Memory B cell (primary cell): ENCODE measurements around the gene IL17RD.
"Not testable (repeated sequence)": the region's sequence is repeated elsewhere in the genome, so short reads cannot be mapped to it uniquely, and the experiment has no call there.

Experiments used
- ATAC-seq: fragments of 150-1000 bp; cut with Tn5 transposase; 2 replicates; pipeline ENCODE4 v1.10.0; 2021; ENCODE audit warnings: low read depth, mild to moderate bottlenecking, moderate library complexity
- DNase-seq, 2 donors: peaks; one replicate each; pipeline ENCODE4 v3.0.0; 2022; ENCODE audit warnings: low spot score in 2 of 2
- H3K27ac Mint-ChIP-seq: one replicate; pipeline ENCODE4 v1.8.0; 2022; ENCODE audit warnings: mild to moderate bottlenecking, moderate library complexity, mixed read lengths
- H3K27me3 Mint-ChIP-seq: one replicate; pipeline ENCODE4 v1.8.0; 2022; ENCODE audit warnings: mixed read lengths
- H3K36me3 Mint-ChIP-seq: one replicate; pipeline ENCODE4 v1.8.0; 2022; ENCODE audit warnings: mild to moderate bottlenecking, mixed read lengths
- H3K4me1 Mint-ChIP-seq: one replicate; pipeline ENCODE4 v1.8.0; 2022; ENCODE audit warnings: mixed read lengths
- H3K4me3 Mint-ChIP-seq: one replicate; pipeline ENCODE4 v1.8.0; 2022; ENCODE audit warnings: mild to moderate bottlenecking, moderate library complexity, mixed read lengths
- H3K9me3 Mint-ChIP-seq: one replicate; pipeline ENCODE4 v1.8.0; 2022; ENCODE audit warnings: mixed read lengths

The IL17RD gene

GRCh38 chr3:57085211-57085610 is 79.9 kb downstream of the IL17RD start:
- H3K36me3 Mint-ChIP-seq: no peaks in the 10 kb centered on the region
- H3K9me3 Mint-ChIP-seq: no peaks in the 10 kb centered on the region
- DNase-seq (no peak), ATAC-seq (no peak)
- no peak overlapping the region for H3K27ac Mint-ChIP-seq
- peaks cover 12% of the 10 kb centered on the region for H3K27me3 Mint-ChIP-seq
- no peaks in the 10 kb centered on the region for H3K4me1 Mint-ChIP-seq
- no peak overlapping the region for H3K4me3 Mint-ChIP-seq

- H3K27me3 Mint-ChIP-seq, DNase-seq, H3K4me3 Mint-ChIP-seq, H3K27ac Mint-ChIP-seq, H3K9me3 Mint-ChIP-seq, ATAC-seq, H3K36me3 Mint-ChIP-seq, H3K4me1 Mint-ChIP-seq: not testable (repeated sequence)
Measured at GRCh38 chr3:57083266-57083995, 81.7 kb downstream of the IL17RD start.

- Mint-ChIP-seq H3K27me3 (peaks cover 9% of the 10 kb centered on the region), H3K36me3 (no peaks in the 10 kb centered on the region), H3K27ac (no peak overlapping the region), H3K9me3 (no peaks in the 10 kb centered on the region), H3K4me1 (peaks cover 10% of the 10 kb centered on the region), H3K4me3 (no peak overlapping the region)
- no peak for DNase-seq
- no peak for ATAC-seq
Measured at GRCh38 chr3:57082481-57082880, 82.7 kb downstream of the IL17RD start.

GRCh38 chr3:57081173-57081572 is 84.0 kb downstream of the IL17RD start:
- Mint-ChIP-seq H3K27ac (no peak overlapping the region), H3K4me3 (no peak overlapping the region), H3K9me3 (no peaks in the 10 kb centered on the region), H3K4me1 (peaks cover 12% of the 10 kb centered on the region), H3K36me3 (no peaks in the 10 kb centered on the region), H3K27me3 (peaks cover 21% of the 10 kb centered on the region)
- ATAC-seq (no peak), DNase-seq (no peak)

- ATAC-seq (no peak), DNase-seq (no peak)
- Mint-ChIP-seq H3K36me3 (no peaks in the 10 kb centered on the region), H3K27ac (no peak overlapping the region), H3K9me3 (no peaks in the 10 kb centered on the region), H3K4me1 (peaks cover 12% of the 10 kb centered on the region), H3K4me3 (peak overlapping the region; percentile 48), H3K27me3 (peaks cover 23% of the 10 kb centered on the region)
Measured at GRCh38 chr3:57080171-57080570, 85.0 kb downstream of the IL17RD start.

- H3K27me3 Mint-ChIP-seq: peaks cover 29% of the 10 kb centered on the region
- peaks cover 12% of the 10 kb centered on the region for H3K4me1 Mint-ChIP-seq
- H3K9me3 Mint-ChIP-seq: no peaks in the 10 kb centered on the region
- no peaks in the 10 kb centered on the region for H3K36me3 Mint-ChIP-seq
- no peak for ATAC-seq
- no peak overlapping the region for H3K27ac Mint-ChIP-seq
- DNase-seq: peak in 1 of 2 donors; percentile 33
- H3K4me3 Mint-ChIP-seq: peak overlapping the region; percentile 19
Measured at GRCh38 chr3:57079474-57079831, 85.7 kb downstream of the IL17RD start.

GRCh38 chr3:57078635-57079473 is 86.3 kb downstream of the IL17RD start:
- peak; percentile 13 to 32 for DNase-seq

GRCh38 chr3:57078344-57078634 is 86.9 kb downstream of the IL17RD start:
- DNase-seq: peak; percentile 58 to 63
- H3K9me3 Mint-ChIP-seq: no peaks in the 10 kb centered on the region
- no peaks in the 10 kb centered on the region for H3K36me3 Mint-ChIP-seq
- H3K27me3 Mint-ChIP-seq: peaks cover 36% of the 10 kb centered on the region
- no peak overlapping the region for H3K27ac Mint-ChIP-seq
- peak; percentile 87 for ATAC-seq
- H3K4me3 Mint-ChIP-seq: peak overlapping the region; percentile 71
- H3K4me1 Mint-ChIP-seq: peaks cover 12% of the 10 kb centered on the region

More at GRCh38 chr3:57078635-57079473, 86.3 kb downstream of the IL17RD start:
- Mint-ChIP-seq H3K36me3 (no peaks in the 10 kb centered on the region), H3K27me3 (peaks cover 35% of the 10 kb centered on the region), H3K27ac (no peak overlapping the region), H3K4me1 (peaks cover 12% of the 10 kb centered on the region), H3K9me3 (no peaks in the 10 kb centered on the region), H3K4me3 (peak overlapping the region; percentile 71)
- peak; percentile 16 for ATAC-seq

GRCh38 chr3:57077630-57078343 is 87.4 kb downstream of the IL17RD start:
- no peaks in the 10 kb centered on the region for H3K36me3 Mint-ChIP-seq
- no peak overlapping the region for H3K27ac Mint-ChIP-seq
- H3K4me1 Mint-ChIP-seq: peaks cover 12% of the 10 kb centered on the region
- H3K9me3 Mint-ChIP-seq: no peaks in the 10 kb centered on the region
- H3K4me3 Mint-ChIP-seq: peak overlapping the region; percentile 71
- DNase-seq (no peak), ATAC-seq (peak; percentile 23)
- H3K27me3 Mint-ChIP-seq: peaks cover 38% of the 10 kb centered on the region

GRCh38 chr3:57076422-57076951 is 88.7 kb downstream of the IL17RD start:
- peaks cover 42% of the 10 kb centered on the region for H3K27me3 Mint-ChIP-seq
- no peak for ATAC-seq
- peaks cover 12% of the 10 kb centered on the region for H3K4me1 Mint-ChIP-seq

GRCh38 chr3:57074135-57074534 is 91.0 kb downstream of the IL17RD start:
- Mint-ChIP-seq H3K36me3 (no peaks in the 10 kb centered on the region), H3K4me3 (no peak overlapping the region), H3K9me3 (no peaks in the 10 kb centered on the region), H3K27ac (no peak overlapping the region), H3K27me3 (peaks cover 42% of the 10 kb centered on the region), H3K4me1 (peaks cover 14% of the 10 kb centered on the region)
- no peak for DNase-seq
- ATAC-seq: no peak

More at GRCh38 chr3:57076422-57076951, 88.7 kb downstream of the IL17RD start:
- Mint-ChIP-seq H3K36me3 (no peaks in the 10 kb centered on the region), H3K9me3 (no peaks in the 10 kb centered on the region), H3K27ac (no peak overlapping the region), H3K4me3 (no peak overlapping the region)
- no peak for DNase-seq

- H3K9me3 Mint-ChIP-seq: no peaks in the 10 kb centered on the region
- H3K4me3 Mint-ChIP-seq: no peak overlapping the region
- H3K4me1 Mint-ChIP-seq: peaks cover 19% of the 10 kb centered on the region
- ATAC-seq (no peak), DNase-seq (no peak)
- H3K36me3 Mint-ChIP-seq: no peaks in the 10 kb centered on the region
- H3K27ac Mint-ChIP-seq: no peak overlapping the region
- peaks cover 43% of the 10 kb centered on the region for H3K27me3 Mint-ChIP-seq
Measured at GRCh38 chr3:57073628-57074027, 91.5 kb downstream of the IL17RD start.

GRCh38 chr3:57069503-57069902 is 95.7 kb downstream of the IL17RD start:
- ATAC-seq (no peak), DNase-seq (no peak)
- Mint-ChIP-seq H3K9me3 (no peaks in the 10 kb centered on the region), H3K27ac (peak overlapping the region; percentile 96), H3K27me3 (peaks cover 20% of the 10 kb centered on the region), H3K4me3 (no peak overlapping the region), H3K4me1 (peaks cover 14% of the 10 kb centered on the region), H3K36me3 (no peaks in the 10 kb centered on the region)
